ENCODE results near the gene NDUFB4. TPM values are rescaled to one million over a fixed set of nuclear protein-coding genes. Genes with fewer than 3 reads are reported as not detected.

The NDUFB4 gene
- total RNA-seq (10 to 100 TPM; 65.9 to 97.8 (median 75.2) TPM), polyA plus RNA-seq (100 to 1,000 TPM; 119 to 158 (median 141) TPM)
- long read RNA-seq, donor 1, transcript NDUFB4-201 (3 exons, 671 nt), result major isoform, 139 of 146 reads
- long read RNA-seq, donor 1, partial matches to known transcripts, result 0 of 146 reads
- long read RNA-seq, donor 1, other reads (novel, unspliced or antisense), result 0 of 146 reads
- long read RNA-seq, donor 2, transcript NDUFB4-206 (2 exons, 425 nt), result minor isoform, 5 of 106 reads
- long read RNA-seq, donor 2, transcript NDUFB4-201 (3 exons, 671 nt), result major isoform, 100 of 106 reads
- long read RNA-seq, donor 2, partial matches to known transcripts, result 0 of 106 reads
- long read RNA-seq, donor 2, other reads (novel, unspliced or antisense), result 0 of 106 reads

DNA sequence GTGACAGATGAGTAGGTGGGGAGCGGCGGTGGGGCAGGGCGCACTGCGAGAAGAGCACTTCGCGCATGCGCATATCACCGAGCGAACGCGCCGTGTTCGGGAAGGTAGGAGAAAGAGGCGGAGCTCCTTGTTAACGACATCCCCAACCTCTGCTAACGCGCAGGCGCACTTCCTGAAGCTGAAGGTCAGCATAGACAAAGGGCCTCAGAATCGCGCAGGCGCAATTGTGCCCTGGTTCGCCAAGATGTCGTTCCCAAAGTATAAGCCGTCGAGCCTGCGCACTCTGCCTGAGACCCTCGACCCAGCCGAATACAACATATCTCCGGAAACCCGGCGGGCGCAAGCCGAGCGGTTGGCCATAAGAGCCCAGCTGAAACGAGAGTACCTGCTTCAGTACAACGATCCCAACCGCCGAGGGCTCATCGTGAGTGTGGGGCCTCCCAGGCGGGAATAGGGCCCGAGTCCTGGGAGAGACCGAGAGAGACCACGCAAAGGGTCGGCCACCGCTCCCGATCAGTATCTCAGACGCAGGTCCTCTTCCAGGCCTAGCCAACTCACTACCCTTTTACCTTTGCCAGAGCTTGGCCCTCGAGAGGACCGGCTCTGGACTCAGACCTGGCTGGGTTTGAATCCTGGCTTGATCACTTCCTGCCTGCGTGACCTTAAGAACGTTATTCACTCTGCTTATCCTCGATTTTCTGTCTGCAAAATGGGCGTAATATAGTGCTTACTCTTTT lies at the start of gene NDUFB4:
NDUFB4 (plus strand) TSS at position 221 of the 737 bp plus-strand sequence; CDS start at position 245, 24 bp downstream.
- Histone ChIP-seq H3K27me3 (replicated peaks in 1 of 7) (no peaks in the 10 kb centered on the region), H3K9me3 (no peaks in the 10 kb centered on the region), H3K36me3 (peaks cover 0 to 39% (median 18%) of the 10 kb centered on the region in 6 donors), H3K4me3 (peak within 1 kb of the TSS; percentile 52 to 95 (median 70)), H3K27ac (peak within 1 kb of the TSS; percentile 81 to 96 (median 93)), H3K4me1 (peaks cover 23 to 56% (median 46%) of the 10 kb centered on the region in 6 donors)
- 0% methylated on average over 40 to 53 of the region's 53 CpGs for WGBS, 5 donors
- intact Hi-C loops (cut with DNase I; ENCODE audit: low total_unique reads), result loop anchor here (10.0 kb wide), 1 partner anchor 149 kb away; the partner anchor contains the start of genes GTF2E1 and RABL3
- peak in 1 of 3 donors; percentile 26 for TF ChIP-seq POLR2A (IDR thresholded peaks at IDR 0.05)
- peak; percentile 93 to 95 (median 94) for TF ChIP-seq POLR2AphosphoS5 (IDR thresholded peaks at IDR 0.05)
- TF ChIP-seq, protein P1, sequence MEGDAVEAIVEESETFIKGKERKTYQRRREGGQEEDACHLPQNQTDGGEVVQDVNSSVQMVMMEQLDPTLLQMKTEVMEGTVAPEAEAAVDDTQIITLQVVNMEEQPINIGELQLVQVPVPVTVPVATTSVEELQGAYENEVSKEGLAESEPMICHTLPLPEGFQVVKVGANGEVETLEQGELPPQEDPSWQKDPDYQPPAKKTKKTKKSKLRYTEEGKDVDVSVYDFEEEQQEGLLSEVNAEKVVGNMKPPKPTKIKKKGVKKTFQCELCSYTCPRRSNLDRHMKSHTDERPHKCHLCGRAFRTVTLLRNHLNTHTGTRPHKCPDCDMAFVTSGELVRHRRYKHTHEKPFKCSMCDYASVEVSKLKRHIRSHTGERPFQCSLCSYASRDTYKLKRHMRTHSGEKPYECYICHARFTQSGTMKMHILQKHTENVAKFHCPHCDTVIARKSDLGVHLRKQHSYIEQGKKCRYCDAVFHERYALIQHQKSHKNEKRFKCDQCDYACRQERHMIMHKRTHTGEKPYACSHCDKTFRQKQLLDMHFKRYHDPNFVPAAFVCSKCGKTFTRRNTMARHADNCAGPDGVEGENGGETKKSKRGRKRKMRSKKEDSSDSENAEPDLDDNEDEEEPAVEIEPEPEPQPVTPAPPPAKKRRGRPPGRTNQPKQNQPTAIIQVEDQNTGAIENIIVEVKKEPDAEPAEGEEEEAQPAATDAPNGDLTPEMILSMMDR (IDR thresholded peaks at IDR 0.05 in 8 of 11, conservative IDR thresholded peaks at IDR 0.05 in 3 of 11), result peak in 1 of 11 experiments; percentile 37
- peak; percentile 99 for DNase-seq

DNA sequence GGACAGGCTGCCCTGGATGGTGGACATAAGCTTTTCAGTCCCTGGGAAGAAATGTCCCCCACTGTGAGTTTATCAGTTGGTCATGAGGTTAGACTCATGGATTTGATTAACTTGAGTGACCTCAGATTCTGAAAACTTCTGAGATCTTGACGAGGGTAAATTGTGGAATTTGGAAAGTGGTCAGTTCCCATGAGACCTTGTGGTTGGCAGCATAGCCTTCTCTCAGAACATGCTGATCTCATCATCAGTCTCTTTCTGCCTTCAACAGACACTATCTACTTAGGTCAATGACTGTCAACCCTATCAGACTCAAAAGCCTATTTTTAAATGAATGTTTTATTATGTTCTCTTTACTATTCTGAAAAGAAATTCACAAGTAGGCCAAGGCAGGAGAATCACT lies 45.6 kb upstream of the NDUFB4 start:
- intact Hi-C loops (cut with DNase I; ENCODE audit: low total_unique reads), result loop anchor here (10.0 kb wide), 2 partner anchors 126 to 656 kb away; no protein-coding TSS in a partner anchor
- Histone ChIP-seq H3K36me3 (no peaks in the 10 kb centered on the region), H3K9me3 (no peaks in the 10 kb centered on the region), H3K4me3 (no peak overlapping the region), H3K27me3 (replicated peaks in 1 of 7) (no peaks in the 10 kb centered on the region), H3K4me1 (peaks cover 0 to 4% (median 0%) of the 10 kb centered on the region in 6 donors), H3K27ac (no peak overlapping the region)
- DNase-seq, result no peak
- TF ChIP-seq, protein P1 (IDR thresholded peaks at IDR 0.05 in 8 of 11, conservative IDR thresholded peaks at IDR 0.05 in 3 of 11), result no peak
- TF ChIP-seq POLR2A (IDR thresholded peaks at IDR 0.05) (no peak), POLR2AphosphoS5 (IDR thresholded peaks at IDR 0.05) (no peak)
- WGBS, 5 donors, result 36 to 84% (median 64%) methylated on average over 1 of the region's 1 CpG

DNA sequence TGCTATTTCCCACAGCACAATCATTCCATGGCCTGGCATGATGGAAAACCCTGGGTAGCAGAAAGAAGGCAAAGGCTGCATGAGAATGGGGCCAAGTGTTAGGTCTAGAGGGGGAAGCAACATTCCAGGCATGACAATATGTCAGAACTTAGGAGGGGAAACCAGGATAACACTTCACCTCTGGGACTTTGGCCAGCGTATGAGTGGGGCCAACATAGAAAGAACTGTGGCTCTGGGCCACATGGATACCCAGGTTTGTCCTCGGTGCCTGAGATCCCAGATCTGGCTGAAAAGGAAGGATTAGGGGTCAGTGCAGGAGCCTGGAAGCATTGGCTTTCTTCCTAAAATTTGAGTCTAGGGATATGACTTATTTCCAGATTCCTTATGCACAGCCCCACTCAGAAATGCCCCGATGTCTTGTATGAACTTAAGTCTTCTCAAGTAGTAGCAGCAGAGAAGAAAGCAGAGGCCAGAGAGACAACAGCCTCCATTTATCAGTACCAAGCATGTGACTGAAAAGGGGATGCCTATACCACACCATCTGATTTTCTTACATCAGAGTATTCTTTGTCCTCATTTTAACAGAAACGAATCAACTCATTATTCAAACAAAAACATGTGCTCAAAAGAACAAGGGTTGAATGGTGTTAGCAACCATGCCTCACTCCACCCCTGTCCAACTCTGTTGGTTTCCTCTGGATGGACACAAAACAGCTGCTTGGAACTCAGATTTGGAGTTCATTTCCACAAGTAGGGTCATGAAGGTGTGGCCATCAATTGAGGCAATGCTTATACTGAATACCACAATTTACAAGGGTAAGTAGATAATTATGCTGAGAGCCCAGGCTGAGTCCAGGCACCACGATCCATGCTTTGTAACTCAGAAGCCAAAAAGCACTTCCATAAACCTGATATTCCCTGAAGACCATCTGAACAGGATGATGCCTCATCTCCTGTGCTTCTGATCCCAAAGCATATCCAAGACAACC lies 43.7 kb upstream of the NDUFB4 start:
- TF ChIP-seq, protein P1 (IDR thresholded peaks at IDR 0.05 in 8 of 11, conservative IDR thresholded peaks at IDR 0.05 in 3 of 11), result no peak
- TF ChIP-seq POLR2AphosphoS5 (IDR thresholded peaks at IDR 0.05) (no peak), POLR2A (IDR thresholded peaks at IDR 0.05) (no peak)
- no peaks in the 10 kb centered on the region for H3K36me3 ChIP-seq
- intact Hi-C loops (cut with DNase I; ENCODE audit: low total_unique reads), result loop anchor here (10.0 kb wide), 2 partner anchors 128 to 658 kb away; no protein-coding TSS in a partner anchor
- H3K27me3 ChIP-seq (replicated peaks in 1 of 7), result no peaks in the 10 kb centered on the region
- no peak overlapping the region for H3K27ac ChIP-seq
- H3K9me3 ChIP-seq, result no peaks in the 10 kb centered on the region
- 67 to 88% (median 76%) methylated on average over 5 of the region's 5 CpGs for WGBS, 5 donors
- H3K4me1 ChIP-seq, result peaks cover 0 to 13% (median 0%) of the 10 kb centered on the region in 6 donors
- DNase-seq, result no peak
- no peak overlapping the region for H3K4me3 ChIP-seq
